MM.1S (cell line): ENCODE results near the gene CHMP4A.

Experiments
- EZH2 ChIP-seq: fragments of 300-600 bp; sonication (generic); optimal IDR thresholded peaks from 2 replicates; pipeline ENCODE3; 2017; ENCODE audit warnings: low read depth, mild to moderate bottlenecking, antibody characterized with exemption, low read length, mixed read lengths
- TF ChIP-seq, protein P1 (sequence below): fragments of 300-600 bp; sonication (generic); IDR thresholded peaks from 2 replicates; pipeline ENCODE4 v1.5.1; 2016; ENCODE audit warnings: antibody characterized with exemption, low read length, mixed read lengths

- TF ChIP-seq EZH2: no peak
- TF ChIP-seq, protein P1, sequence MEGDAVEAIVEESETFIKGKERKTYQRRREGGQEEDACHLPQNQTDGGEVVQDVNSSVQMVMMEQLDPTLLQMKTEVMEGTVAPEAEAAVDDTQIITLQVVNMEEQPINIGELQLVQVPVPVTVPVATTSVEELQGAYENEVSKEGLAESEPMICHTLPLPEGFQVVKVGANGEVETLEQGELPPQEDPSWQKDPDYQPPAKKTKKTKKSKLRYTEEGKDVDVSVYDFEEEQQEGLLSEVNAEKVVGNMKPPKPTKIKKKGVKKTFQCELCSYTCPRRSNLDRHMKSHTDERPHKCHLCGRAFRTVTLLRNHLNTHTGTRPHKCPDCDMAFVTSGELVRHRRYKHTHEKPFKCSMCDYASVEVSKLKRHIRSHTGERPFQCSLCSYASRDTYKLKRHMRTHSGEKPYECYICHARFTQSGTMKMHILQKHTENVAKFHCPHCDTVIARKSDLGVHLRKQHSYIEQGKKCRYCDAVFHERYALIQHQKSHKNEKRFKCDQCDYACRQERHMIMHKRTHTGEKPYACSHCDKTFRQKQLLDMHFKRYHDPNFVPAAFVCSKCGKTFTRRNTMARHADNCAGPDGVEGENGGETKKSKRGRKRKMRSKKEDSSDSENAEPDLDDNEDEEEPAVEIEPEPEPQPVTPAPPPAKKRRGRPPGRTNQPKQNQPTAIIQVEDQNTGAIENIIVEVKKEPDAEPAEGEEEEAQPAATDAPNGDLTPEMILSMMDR: no peak
Observed at GRCh38 chr14:24197056-24197450, 16.2 kb downstream of the CHMP4A start.
